OCI-LY7 (cell line): ENCODE results near the gene FCAMR. TPM values are rescaled to one million over a fixed set of nuclear protein-coding genes. Genes with fewer than 3 reads are reported as not detected.

Experiments used
- BruUV-seq: library from RNA; stranded (reverse); fragments of 400-500 nt; replicated peaks from 2 replicates; lab custom pipeline; 2021; lab: Mats Ljungman, UMichigan
- CTCF ChIA-PET: fragments of 300-600 bp; sonication (Branson Sonifier 250); formaldehyde crosslinking; loops from one replicate; lab custom pipeline; 2022; ENCODE audit warnings: antibody characterized with exemption; ENCODE audit not compliant: unreplicated experiment; lab: Charles Lee
- POLR2A ChIA-PET: fragments of 300-600 bp; sonication (Branson Sonifier 250); formaldehyde crosslinking; loops from one replicate; lab custom pipeline; 2022; ENCODE audit warnings: antibody characterized with exemption; lab: Charles Lee
- DNase-seq: peaks from one replicate; pipeline ENCODE4 v3.0.0-alpha.2; 2015; ENCODE audit warnings: low spot score
- H2AFZ ChIP-seq: fragments of 200-600 bp; sonication (generic), shearing (Covaris generic); 2 replicates; pipeline ENCODE4 v1.6.1; 2014; ENCODE audit warnings: mild to moderate bottlenecking, antibody characterized with exemption, low read length, moderate library complexity
- H3K27ac ChIP-seq: fragments of 200-600 bp; sonication (generic); 2 replicates; pipeline ENCODE4 v1.5.1; 2014; ENCODE audit warnings: mixed run types, low read depth, mild to moderate bottlenecking, moderate library complexity, low read length, inconsistent platforms; ENCODE audit not compliant: poor library complexity, severe bottlenecking
- H3K36me3 ChIP-seq: fragments of 200-600 bp; sonication (generic); 2 replicates; pipeline ENCODE4 v1.6.1; 2014; ENCODE audit warnings: mild to moderate bottlenecking, antibody characterized with exemption, low read length, moderate library complexity, mixed read lengths; ENCODE audit not compliant: insufficient read depth
- H3K4me1 ChIP-seq: fragments of 200-600 bp; sonication (generic); 2 replicates; pipeline ENCODE4 v1.5.1; 2014; ENCODE audit warnings: mild to moderate bottlenecking, low read length; ENCODE audit not compliant: insufficient read depth, poor library complexity, severe bottlenecking
- H3K4me2 ChIP-seq: fragments of 200-600 bp; sonication (generic); 2 replicates; pipeline ENCODE4 v1.6.1; 2014; ENCODE audit warnings: mild to moderate bottlenecking, low read length
- H3K4me3 ChIP-seq: fragments of 200-600 bp; sonication (generic); 2 replicates; pipeline ENCODE4 v1.5.1; 2014; ENCODE audit warnings: mild to moderate bottlenecking, low read depth, low read length; ENCODE audit not compliant: poor library complexity, severe bottlenecking
- H3K79me2 ChIP-seq: fragments of 200-600 bp; sonication (generic); 2 replicates; pipeline ENCODE4 v1.6.1; 2016; ENCODE audit warnings: low read depth, mild to moderate bottlenecking, low read length, moderate library complexity, mixed read lengths; ENCODE audit not compliant: insufficient read depth
- H3K9me2 ChIP-seq: fragments of 200-600 bp; sonication (generic); 2 replicates; pipeline ENCODE4 v1.6.1; 2016; ENCODE audit warnings: mild to moderate bottlenecking, low read length, mixed read lengths; ENCODE audit not compliant: insufficient read depth
- H3K9me3 ChIP-seq: fragments of 200-600 bp; sonication (generic); 2 replicates; pipeline ENCODE4 v1.6.1; 2014; ENCODE audit warnings: mild to moderate bottlenecking, mixed run types, low read length, mixed read lengths
- H4K20me1 ChIP-seq: fragments of 200-600 bp; sonication (generic); 2 replicates; pipeline ENCODE4 v1.6.1; 2014; ENCODE audit warnings: mild to moderate bottlenecking, antibody characterized with exemption, low read length, moderate library complexity, mixed read lengths; ENCODE audit not compliant: insufficient read depth
- CTCF ChIP-seq: fragments of 200-600 bp; sonication (generic); conservative IDR thresholded peaks from 2 replicates; pipeline ENCODE4 v1.5.1; 2014; ENCODE audit warnings: mild to moderate bottlenecking, antibody characterized with exemption, low read length, moderate library complexity, mixed read lengths
- EZH2phosphoT487 ChIP-seq: fragments of 200-600 bp; sonication (generic); IDR thresholded peaks from 2 replicates; pipeline ENCODE4 v1.6.1; 2018; ENCODE audit warnings: low read depth, borderline replicate concordance, mild to moderate bottlenecking, mixed run types, antibody characterized with exemption, low read length, moderate library complexity, mixed read lengths
- intact Hi-C: fragments of 100-400 bp; cut with micrococcal nuclease; formaldehyde crosslinking; loops from one replicate; pipeline ENCODE4 v1.10.0; 2022; ENCODE audit not compliant: unreplicated experiment
- total RNA-seq, 2 experiments: library from RNA; depleted of rRNA in 1 of 2; stranded (reverse); fragments of >200 nt in 1 of 2; shearing (Covaris generic) in 1 of 2; gene quantifications; 2 replicates each; pipeline ENCODE4 v1.2.3, GENCODE V29; 2014 to 2022

Gene FCAMR
- total RNA-seq, 2 experiments from 2014 or later: not detected

- intact Hi-C loops: loop anchor here (1.0 to 5.0 kb wide), 3 partner anchors 44 to 280 kb away; partner anchors contain the start of gene IL20
- ChIA-PET CTCF (interaction anchor here (1.3 to 1.9 kb wide), 3 partner anchors 14 to 276 kb away, joined by 3 to 6 read pairs (median 4); partner anchors contain the start of gene DYRK3), POLR2A (interaction anchor here (2.2 kb wide), 1 partner anchor 12 kb away, joined by 7 read pairs; the partner anchor contains the start of gene FCMR)
- H3K9me3 ChIP-seq: no peaks in the 10 kb centered on the region
- H3K79me2 ChIP-seq: no peaks in the 10 kb centered on the region
- no peak overlapping the region for H3K27ac ChIP-seq
- DNase-seq: peak; percentile 62
- H2AFZ ChIP-seq: no peak overlapping the region
- no peaks in the 10 kb centered on the region for H3K36me3 ChIP-seq
- no peak overlapping the region for H3K4me2 ChIP-seq
- BruUV-seq: no TSS peak
- H3K4me3 ChIP-seq: no peak overlapping the region
- peak; percentile 95 for TF ChIP-seq CTCF
- TF ChIP-seq EZH2phosphoT487: no peak
- H3K4me1 ChIP-seq: peaks cover under 1% of the 10 kb centered on the region
- no peaks in the 10 kb centered on the region for H3K9me2 ChIP-seq
- H4K20me1 ChIP-seq: no peaks in the 10 kb centered on the region
Observed at GRCh38 chr1:206911064-206911663, 59.1 kb downstream of the FCAMR start.

GRCh38 chr1:206909883-206910318 is 60.4 kb downstream of the FCAMR start:
- Histone ChIP-seq H3K9me3 (no peaks in the 10 kb centered on the region), H3K79me2 (no peaks in the 10 kb centered on the region), H4K20me1 (no peaks in the 10 kb centered on the region), H3K36me3 (no peaks in the 10 kb centered on the region), H3K4me1 (peaks cover 13% of the 10 kb centered on the region), H2AFZ (no peak overlapping the region), H3K9me2 (no peaks in the 10 kb centered on the region), H3K4me2 (no peak overlapping the region), H3K4me3 (no peak overlapping the region), H3K27ac (no peak overlapping the region)
- no TSS peak for BruUV-seq
- intact Hi-C loops: loop anchor here (5.0 kb wide), 1 partner anchor 43 kb away; the partner anchor contains the start of gene IL20
- ChIA-PET CTCF (interaction anchor here (1.1 kb wide), 1 partner anchor 246 kb away, joined by 3 read pairs; no protein-coding TSS in a partner anchor), POLR2A (interaction anchor here (0.6 kb wide), 1 partner anchor 243 kb away, joined by 4 read pairs; no protein-coding TSS in a partner anchor)
- TF ChIP-seq CTCF: no peak
- no peak for TF ChIP-seq EZH2phosphoT487
- no peak for DNase-seq
